NCI-H510A treated with DMSO at 0.1 percent for 48 hours (cell line): ENCODE measurements around the gene TKFC.

Experiments
- DNase-seq: peaks from one replicate; lab custom pipeline; 2025; lab: John Stamatoyannopoulos, UW

The TKFC gene

GRCh38 chr11:61315260-61315659 lies 17.8 kb upstream of the TKFC start:
- no peak for DNase-seq

DNA sequence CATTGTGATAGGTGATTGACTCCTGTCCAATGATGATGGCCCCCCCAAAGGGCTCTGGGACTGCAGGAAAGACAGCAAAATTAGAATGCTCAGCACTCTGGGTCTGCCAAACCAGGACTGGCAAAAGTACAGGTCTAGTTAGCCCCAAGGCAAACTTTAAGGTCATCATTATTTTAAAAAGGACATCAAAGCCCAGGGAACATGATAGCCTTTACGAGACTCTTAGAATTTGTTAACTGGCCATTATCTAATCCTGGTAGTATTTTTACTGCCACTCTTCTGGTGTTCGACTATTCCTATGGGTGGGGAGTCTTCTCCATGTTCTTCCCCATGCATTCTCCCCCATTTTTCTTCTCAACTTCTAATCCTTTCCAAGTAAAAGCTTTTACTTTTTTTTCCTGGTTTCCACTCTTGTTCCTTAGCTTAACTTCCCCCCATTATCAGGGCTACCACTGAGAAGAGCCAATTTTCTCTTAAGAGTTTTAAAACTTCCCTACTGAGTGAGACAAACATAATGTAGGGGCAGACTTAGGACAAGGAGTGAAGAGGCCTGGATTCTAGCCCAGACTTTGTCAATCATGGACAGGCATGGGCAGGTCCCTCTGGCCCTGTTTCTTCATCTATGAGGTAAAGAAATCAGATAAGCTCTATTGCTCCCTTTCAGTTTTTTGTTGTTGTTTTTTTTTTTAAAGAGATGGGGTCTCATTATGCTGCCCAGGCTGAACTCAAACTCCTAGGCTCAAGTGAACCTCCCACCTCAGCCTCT lies 7.2 kb upstream of the TKFC start:
- no peak for DNase-seq

GRCh38 chr11:61327669-61328071 lies 5.4 kb upstream of the TKFC start:
- DNase-seq, result no peak

GRCh38 chr11:61328351-61328750 lies 4.7 kb upstream of the TKFC start:
- DNase-seq, result no peak

GRCh38 chr11:61329871-61330270 lies 3.2 kb upstream of the TKFC start:
- no peak for DNase-seq

DNA sequence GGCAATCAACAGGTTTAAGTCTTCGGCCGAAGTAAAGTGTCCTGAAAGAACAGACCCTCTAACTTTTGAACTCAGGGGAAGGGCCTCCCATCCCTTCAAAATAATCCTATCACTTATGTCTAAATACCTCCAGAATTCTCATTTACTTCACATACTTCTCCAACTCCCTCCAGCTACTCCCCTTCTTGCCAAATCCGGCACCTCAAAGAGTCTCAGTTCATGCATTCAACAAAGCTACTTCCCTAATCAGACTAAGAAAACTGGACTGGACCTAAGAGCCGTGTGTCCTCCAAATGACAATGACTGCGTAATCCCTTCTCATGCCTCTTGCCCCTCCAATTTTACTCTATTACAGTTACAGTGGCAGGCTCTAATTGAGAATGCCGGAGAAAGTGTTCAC lies 1.4 kb upstream of the TKFC start:
- no peak for DNase-seq

DNA sequence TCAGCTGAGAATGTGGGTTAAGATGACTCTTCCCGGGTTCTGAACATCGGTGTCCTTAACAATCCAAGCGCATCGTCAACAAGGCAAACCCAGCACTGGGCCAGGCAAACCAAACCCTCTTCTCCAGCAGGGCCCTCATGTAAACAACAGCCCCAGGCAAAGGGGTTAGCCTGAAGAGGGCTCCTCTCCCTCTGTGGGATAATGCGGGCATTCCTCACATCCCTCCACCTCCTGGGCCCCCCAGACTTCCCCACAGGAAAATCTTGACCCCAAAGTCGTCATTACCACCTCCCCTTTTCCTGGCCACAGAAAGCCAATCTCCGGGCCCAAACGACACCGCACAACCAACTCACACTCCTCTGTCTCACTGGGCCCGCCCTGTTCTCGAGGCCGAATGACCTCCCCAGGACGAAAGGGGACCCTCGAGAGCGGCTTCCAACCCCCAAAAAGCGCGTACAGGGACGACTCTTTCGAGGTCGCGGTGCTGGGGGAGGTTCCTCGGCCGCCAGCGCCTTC lies 689 bp upstream of the TKFC start:
- DNase-seq, result no peak

- DNase-seq, result peak; percentile 40
Measured at GRCh38 chr11:61333550-61334433, 764 bp downstream of the TKFC start.

DNA sequence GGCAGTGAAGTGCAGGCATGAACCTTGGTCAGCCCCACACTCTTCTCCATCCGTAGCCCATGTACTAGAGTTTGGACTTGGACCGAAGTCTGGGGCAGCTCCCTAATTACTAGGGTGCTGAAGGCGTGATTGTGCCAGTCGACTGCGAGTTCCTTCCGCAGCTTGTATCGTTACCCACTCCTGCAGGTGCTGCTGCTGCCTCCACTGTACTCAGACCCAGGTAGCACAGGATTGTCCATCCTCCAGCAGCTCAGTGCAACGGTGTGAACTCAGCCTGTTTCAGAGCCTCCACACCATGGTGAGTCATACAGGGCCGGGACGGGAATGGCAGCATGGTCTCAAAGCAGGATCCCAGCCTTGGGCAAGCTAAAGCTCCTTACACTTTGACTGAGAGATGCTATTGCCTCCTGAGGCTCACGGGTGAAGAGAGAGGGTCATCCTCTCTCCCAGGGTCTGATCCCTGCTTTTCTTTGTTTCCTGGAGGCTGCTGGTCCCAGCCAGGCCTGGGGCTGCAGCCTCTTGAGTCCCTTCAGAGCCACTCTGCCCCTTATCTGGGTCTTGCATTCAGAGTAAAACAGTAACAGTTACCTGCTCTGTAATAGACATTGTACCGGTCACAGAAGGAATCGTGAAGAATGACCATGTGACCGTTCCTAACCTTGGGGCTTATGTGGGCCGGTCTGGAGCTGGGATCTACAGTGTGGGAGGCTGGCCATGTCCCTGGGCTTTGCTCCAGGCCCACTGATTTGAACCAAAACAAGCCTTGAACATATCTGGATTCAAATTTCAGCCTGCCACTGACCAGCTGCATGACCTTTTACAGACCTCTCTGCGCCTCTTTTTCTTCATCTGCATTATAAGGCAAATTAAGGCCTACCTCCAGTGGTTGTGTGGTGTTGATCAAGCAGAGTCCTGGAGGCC lies 1.7 kb downstream of the TKFC start:
- DNase-seq, result no peak

DNA sequence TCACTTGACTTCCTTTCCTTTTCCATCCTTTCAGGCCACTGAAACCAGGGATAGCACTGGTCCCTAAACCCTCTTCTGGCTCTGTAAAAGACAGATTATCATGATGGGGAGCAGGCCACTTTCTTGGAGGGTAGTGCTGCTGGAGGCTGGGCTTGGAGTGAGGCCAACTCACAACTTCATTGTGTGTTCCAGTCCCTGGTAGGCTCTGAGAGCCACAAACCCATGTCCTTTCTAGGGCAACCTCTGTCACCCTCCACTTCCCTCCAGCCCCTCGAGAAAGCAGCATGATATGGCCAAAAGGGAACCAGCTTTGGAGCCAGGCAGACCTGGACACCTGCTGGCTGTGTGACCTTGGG lies 2.3 kb downstream of the TKFC start:
- no peak for DNase-seq

- peak; percentile 86 for DNase-seq
Measured at GRCh38 chr11:61336171-61336935, 3.3 kb downstream of the TKFC start.

DNA sequence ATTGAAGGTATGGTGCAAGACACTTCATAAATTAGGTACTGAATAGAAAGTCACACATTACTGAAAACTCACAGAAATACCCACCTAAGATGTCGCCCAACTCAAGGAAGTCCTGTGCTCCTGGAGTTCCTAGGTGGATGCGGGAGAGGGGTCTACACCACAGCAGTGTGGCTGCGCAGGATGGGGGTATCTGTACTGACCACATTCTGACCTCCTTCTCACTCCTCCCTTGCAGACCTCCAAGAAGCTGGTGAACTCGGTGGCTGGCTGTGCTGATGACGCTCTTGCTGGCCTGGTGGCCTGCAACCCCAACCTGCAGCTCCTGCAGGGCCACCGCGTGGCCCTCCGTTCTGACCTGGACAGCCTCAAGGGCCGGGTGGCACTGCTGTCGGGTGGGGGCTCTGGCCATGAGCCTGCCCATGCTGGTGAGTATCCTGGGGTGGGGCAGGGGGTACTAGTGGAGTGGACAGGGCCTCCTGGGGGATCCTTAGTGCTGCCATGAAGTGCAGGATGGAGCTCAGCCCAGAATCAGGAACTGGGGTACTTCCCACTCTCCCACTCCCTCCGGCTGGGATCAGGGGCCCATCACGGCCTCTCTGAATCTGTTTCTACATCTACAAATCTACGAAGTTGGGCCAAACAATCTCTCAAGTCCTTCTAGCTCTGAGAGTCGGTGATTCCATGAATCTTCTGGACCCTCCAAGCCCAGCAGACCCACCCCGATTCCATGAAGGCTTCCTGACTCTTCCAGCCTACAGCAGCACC lies 4.9 kb downstream of the TKFC start:
- no peak for DNase-seq

GRCh38 chr11:61338783-61339489 lies 5.9 kb downstream of the TKFC start:
- DNase-seq, result no peak

- no peak for DNase-seq
Measured at GRCh38 chr11:61339490-61339878, 6.5 kb downstream of the TKFC start.

DNA sequence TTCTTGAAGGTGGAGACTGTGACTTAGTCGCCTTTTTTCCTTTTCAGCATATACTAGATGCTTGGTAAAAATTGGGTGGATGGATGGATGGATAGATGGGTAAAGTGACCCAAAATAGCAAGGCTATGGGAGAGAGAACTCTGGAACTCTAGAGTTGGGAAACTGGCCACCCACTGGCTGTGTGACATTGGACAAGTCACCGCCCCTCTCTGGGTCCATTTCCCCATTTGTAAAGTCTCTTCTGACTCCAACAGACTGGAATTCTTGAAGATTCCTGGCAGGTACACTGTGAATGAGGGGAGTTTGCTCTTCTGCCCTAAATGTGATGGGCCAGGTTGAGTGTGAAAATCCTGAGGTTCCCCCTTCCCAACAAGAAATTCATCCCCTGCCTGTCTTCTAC lies 8.0 kb downstream of the TKFC start:
- no peak for DNase-seq

- DNase-seq, result no peak
Measured at GRCh38 chr11:61341706-61342105, 8.7 kb downstream of the TKFC start.

DNA sequence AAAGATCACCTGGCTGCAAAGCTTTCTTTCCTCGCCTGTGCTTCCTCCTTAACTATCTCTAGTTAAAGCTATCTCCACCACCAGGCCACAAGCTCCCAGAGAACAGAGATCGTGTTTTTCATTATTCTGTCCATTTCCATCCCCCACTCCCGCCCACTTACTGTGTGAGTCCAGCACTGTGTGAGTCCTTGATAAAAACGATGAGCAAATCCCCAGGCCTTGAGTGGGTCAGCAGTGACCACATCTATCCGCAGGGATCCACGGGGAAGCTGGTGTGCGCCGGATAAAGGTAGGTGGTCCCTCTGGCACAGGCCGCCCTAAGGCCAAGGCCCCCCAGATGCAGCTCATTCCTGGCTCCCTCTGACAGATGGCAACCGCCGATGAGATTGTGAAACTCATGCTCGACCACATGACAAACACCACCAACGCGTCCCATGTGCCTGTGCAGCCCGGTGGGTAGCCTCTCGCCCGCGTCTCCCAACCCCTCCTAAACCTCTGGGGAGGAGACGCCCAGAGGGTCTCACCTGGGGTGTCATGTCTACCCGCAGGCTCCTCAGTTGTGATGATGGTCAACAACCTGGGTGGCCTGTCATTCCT lies 9.3 kb downstream of the TKFC start:
- no peak for DNase-seq

DNA sequence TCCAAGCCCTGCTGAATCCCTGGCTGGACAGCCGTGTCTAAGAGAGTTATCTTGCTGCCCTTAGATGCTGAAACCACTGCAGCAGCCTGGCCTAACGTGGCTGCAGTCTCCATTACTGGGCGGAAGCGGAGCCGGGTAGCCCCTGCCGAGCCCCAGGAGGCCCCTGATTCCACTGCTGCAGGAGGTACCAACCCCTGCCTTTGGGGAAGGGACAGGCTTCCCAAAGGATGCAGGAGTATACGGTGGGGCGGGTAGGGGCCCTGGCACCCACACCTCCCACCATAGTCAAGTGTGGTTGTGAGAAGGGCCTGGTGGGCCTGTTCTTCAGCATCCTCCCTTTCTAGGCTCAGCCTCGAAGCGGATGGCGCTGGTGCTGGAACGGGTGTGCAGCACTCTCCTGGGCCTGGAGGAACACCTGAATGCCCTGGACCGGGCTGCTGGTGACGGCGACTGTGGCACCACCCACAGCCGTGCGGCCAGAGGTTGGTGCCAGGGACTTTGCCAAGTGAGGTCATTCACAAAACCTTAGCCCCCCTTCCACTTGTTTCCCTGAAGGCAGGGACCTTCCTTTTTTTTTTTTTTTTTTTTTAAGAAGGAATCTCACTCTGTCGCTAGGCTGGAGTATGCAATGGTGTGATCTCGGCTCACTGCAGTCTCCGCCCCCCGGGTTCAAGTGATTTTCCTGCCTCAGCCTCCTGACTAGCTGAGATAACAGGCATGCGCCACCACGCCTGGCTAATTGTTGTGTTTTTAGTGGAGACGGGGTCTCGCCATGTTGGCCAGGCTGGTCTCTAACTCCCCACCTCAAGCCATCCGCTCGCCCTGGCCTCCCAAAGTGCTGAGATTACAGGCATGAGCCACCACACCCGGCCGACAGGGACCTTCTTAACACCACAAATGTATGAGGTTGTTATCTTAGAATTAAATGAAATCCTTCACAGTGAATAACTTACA lies 11.0 kb downstream of the TKFC start:
- DNase-seq, result no peak
